ENCODE results near the gene KCTD3.

The KCTD3 gene

DNA sequence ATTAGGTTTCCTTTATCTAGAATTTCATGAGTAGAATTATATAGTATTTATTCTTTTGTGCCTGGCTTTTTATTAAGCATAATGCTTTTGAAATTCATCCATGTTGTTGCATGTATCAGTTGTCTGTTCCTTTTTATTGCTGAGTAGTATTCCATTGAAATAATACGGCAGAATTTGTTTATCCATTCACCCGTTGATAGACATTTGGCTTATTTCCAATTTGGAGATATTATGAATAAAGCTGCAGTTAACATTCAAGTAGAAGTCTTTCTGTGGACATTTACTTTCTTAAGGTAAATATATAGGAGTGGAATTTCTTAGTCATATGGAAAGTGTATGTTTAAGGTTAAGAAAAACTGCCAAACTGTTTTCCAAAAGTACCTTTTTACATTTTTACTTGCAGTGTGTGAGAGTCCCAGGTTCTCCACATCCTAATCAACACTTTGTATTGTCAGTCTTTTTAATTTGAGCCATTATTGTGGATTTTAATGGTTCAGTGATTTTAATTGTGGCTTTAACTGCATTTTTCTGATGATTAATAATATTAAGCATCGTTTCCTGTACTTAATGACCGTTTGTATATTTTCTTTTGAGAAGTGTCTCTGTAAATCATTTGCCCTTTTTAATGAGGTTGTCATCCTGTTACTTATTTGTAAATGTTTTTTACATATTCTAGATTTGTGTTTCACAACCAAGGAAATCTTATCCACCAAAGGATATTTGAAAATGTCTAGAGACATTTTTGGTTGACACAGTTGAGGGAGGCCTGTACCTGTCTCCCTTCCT lies 22.7 kb downstream of the KCTD3 start:
- Histone ChIP-seq H3K36me3 (ENCODE audit: control insufficient read depth in 2 of 2, insufficient read depth in 1 of 2, low read length in 2 of 2) (peaks cover 8 to 27% of the 10 kb centered on the region in 2 experiments; a peak in 2 of 3 replicates), H3K9me3 (ENCODE audit: control insufficient read depth, insufficient read depth, low read depth, low read length) (no peaks in the 10 kb centered on the region), H3K27ac (ENCODE audit: extremely low read depth, low read depth, low read length) (no peak overlapping the region), H3K4me3 (ENCODE audit: low read depth, low read length) (no peak overlapping the region), H3K4me1 (ENCODE audit: control insufficient read depth, insufficient read depth, low read length) (peaks cover 6% of the 10 kb centered on the region; the same call in 1 of the 2 replicates)
- ChIA-PET CTCF (no interaction called here), POLR2A (no interaction called here)
- TF ChIP-seq ZNF362 (tag by site-specific recombination; IDR thresholded peaks at IDR 0.05) = no peak
- TF ChIP-seq FEZF1 (tag by site-specific recombination; IDR thresholded peaks at IDR 0.05) = 0 out of 2 replicates have a peak, but pooled peaks have one; percentile 11
- TF ChIP-seq ZNF146 (tag by site-specific recombination; IDR thresholded peaks at IDR 0.05) = peak; percentile 65

DNA sequence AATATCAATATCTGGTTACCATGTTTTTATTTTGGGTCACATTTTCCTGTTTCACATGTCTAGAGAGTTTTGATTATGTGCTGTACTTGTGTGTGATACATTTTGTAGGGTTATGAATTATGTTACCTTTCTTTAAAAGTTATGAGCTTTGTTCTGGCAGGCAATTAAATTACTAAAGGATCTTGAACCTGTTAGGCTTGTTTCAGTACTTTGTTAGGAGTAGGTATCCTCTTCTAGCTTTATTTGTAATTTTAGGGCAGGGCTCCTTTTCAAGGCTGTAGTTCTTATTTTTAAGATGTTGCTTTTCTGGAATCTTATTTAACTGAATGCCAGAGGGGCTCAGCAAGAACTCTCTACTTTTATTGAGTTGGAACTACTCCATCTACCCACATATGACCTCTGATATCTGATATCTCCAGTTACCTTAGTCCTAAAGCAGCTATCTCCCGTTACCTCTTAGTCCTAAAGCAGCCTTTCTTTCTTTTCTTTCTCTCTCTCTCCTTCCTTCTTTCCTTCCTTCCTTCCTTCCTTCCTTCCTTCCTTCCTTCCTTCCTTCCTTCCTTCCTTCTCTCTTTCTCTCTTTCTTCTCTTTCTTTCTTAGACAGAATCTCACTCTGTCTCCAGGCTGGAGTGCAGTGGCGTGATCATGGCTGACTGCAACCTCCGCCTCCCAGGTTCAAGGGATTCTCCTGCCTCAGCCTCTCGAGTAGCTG lies 23.8 kb downstream of the KCTD3 start:
- H3K4me1 ChIP-seq (ENCODE audit: control insufficient read depth, insufficient read depth, low read length) = peaks cover 9% of the 10 kb centered on the region; the same call in 1 of the 2 replicates
- H3K4me3 ChIP-seq (ENCODE audit: low read depth, low read length) = no peak overlapping the region
- ChIA-PET POLR2A (no interaction called here), CTCF (interaction anchor here (0.6 to 0.7 kb wide), 2 partner anchors 16 to 28 kb away, joined by 3 read pairs; no protein-coding TSS in a partner anchor)
- H3K36me3 ChIP-seq (ENCODE audit: control insufficient read depth in 2 of 2, insufficient read depth in 1 of 2, low read length in 2 of 2) = peaks cover 8 to 22% of the 10 kb centered on the region in 2 experiments; a peak in 2 of 3 replicates
- TF ChIP-seq, protein P1, sequence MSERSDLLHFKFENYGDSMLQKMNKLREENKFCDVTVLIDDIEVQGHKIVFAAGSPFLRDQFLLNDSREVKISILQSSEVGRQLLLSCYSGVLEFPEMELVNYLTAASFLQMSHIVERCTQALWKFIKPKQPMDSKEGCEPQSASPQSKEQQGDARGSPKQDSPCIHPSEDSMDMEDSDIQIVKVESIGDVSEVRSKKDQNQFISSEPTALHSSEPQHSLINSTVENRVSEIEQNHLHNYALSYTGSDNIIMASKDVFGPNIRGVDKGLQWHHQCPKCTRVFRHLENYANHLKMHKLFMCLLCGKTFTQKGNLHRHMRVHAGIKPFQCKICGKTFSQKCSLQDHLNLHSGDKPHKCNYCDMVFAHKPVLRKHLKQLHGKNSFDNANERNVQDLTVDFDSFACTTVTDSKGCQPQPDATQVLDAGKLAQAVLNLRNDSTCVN (tag by site-specific recombination; optimal IDR thresholded peaks at IDR 0.05) = no peak
- TF ChIP-seq, protein P2, sequence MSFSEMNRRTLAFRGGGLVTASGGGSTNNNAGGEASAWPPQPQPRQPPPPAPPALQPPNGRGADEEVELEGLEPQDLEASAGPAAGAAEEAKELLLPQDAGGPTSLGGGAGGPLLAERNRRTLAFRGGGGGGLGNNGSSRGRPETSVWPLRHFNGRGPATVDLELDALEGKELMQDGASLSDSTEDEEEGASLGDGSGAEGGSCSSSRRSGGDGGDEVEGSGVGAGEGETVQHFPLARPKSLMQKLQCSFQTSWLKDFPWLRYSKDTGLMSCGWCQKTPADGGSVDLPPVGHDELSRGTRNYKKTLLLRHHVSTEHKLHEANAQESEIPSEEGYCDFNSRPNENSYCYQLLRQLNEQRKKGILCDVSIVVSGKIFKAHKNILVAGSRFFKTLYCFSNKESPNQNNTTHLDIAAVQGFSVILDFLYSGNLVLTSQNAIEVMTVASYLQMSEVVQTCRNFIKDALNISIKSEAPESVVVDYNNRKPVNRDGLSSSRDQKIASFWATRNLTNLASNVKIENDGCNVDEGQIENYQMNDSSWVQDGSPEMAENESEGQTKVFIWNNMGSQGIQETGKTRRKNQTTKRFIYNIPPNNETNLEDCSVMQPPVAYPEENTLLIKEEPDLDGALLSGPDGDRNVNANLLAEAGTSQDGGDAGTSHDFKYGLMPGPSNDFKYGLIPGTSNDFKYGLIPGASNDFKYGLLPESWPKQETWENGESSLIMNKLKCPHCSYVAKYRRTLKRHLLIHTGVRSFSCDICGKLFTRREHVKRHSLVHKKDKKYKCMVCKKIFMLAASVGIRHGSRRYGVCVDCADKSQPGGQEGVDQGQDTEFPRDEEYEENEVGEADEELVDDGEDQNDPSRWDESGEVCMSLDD (tag by site-specific recombination; IDR thresholded peaks at IDR 0.05) = no peak
- TF ChIP-seq HIC1 (tag by site-specific recombination; IDR thresholded peaks at IDR 0.05) (no peak), ZNF366 (tag by site-specific recombination; conservative IDR thresholded peaks at IDR 0.05) (peak; percentile 91), FEZF1 (tag by site-specific recombination; IDR thresholded peaks at IDR 0.05) (no peak), ZBTB20 (tag by site-specific recombination; IDR thresholded peaks at IDR 0.05) (no peak), TRIM28 (IDR thresholded peaks at IDR 0.05; ENCODE audit: borderline replicate concordance, low read length) (no peak)
- TF ChIP-seq, protein P3, sequence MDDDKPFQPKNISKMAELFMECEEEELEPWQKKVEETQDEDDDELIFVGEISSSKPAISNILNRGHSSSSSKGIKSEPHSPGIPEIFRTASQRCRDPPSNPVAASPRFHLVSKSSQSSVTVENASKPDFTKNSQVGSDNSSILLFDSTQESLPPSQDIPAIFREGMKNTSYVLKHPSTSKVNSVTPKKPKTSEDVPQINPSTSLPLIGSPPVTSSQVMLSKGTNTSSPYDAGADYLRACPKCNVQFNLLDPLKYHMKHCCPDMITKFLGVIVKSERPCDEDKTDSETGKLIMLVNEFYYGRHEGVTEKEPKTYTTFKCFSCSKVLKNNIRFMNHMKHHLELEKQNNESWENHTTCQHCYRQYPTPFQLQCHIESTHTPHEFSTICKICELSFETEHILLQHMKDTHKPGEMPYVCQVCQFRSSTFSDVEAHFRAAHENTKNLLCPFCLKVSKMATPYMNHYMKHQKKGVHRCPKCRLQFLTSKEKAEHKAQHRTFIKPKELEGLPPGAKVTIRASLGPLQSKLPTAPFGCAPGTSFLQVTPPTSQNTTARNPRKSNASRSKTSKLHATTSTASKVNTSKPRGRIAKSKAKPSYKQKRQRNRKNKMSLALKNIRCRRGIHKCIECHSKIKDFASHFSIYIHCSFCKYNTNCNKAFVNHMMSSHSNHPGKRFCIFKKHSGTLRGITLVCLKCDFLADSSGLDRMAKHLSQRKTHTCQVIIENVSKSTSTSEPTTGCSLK (tag by site-specific recombination; IDR thresholded peaks at IDR 0.05) = no peak
- no peaks in the 10 kb centered on the region for H3K9me3 ChIP-seq (ENCODE audit: control insufficient read depth, insufficient read depth, low read depth, low read length)
- H3K27ac ChIP-seq (ENCODE audit: extremely low read depth, low read depth, low read length) = no peak overlapping the region
